Left ventricle myocardium inferior (tissue), 1 donor: ENCODE results near the gene TAF7. TPM values are rescaled to one million over a fixed set of nuclear protein-coding genes. Genes with fewer than 3 reads are reported as not detected.

ENCODE experiments used
- DNase-seq: peaks from one replicate; pipeline ENCODE4 v3.0.0-alpha.2; 2020
- H3K27ac ChIP-seq: fragments of 200-600 bp; replicated peaks from 2 replicates; pipeline ENCODE4 v1.8.0; 2021
- H3K27me3 ChIP-seq: fragments of 200-600 bp; 2 replicates; pipeline ENCODE4 v1.8.0; 2021; ENCODE audit warnings: low read depth
- H3K36me3 ChIP-seq: fragments of 200-600 bp; 2 replicates; pipeline ENCODE4 v1.8.0; 2021
- H3K4me1 ChIP-seq: fragments of 200-600 bp; 2 replicates; pipeline ENCODE4 v1.8.0; 2021
- H3K4me3 ChIP-seq: fragments of 200-600 bp; 2 replicates; pipeline ENCODE4 v1.8.0; 2021; ENCODE audit warnings: mild to moderate bottlenecking, moderate library complexity
- H3K9me3 ChIP-seq: fragments of 200-600 bp; replicated peaks from 2 replicates; pipeline ENCODE4 v1.8.0; 2021
- intact Hi-C: fragments of 100-400 bp; cut with micrococcal nuclease; formaldehyde crosslinking; loops from one replicate; pipeline ENCODE4 v1.11.0; 2022
- total RNA-seq: library from RNA; stranded (reverse); fragmentation: NEBNext Ultra II Directional; extraction: Animal tissue kit (Norgen Biotek cat#: 25700); gene quantifications from one replicate; pipeline ENCODE4 v1.2.1, GENCODE V29; 2021
- TF ChIP-seq, protein P1 (sequence below): fragments of 200-600 bp; IDR thresholded peaks from 2 replicates; pipeline ENCODE4 v1.8.0; 2021; ENCODE audit warnings: antibody characterized with exemption, mild to moderate bottlenecking, borderline replicate concordance
- donor health status: DM: no; HTN: yes; CAD: no; lungs with severe emphysema.

The TAF7 gene
- total RNA-seq, 1 donor from 2014 or later = 108 TPM

DNA sequence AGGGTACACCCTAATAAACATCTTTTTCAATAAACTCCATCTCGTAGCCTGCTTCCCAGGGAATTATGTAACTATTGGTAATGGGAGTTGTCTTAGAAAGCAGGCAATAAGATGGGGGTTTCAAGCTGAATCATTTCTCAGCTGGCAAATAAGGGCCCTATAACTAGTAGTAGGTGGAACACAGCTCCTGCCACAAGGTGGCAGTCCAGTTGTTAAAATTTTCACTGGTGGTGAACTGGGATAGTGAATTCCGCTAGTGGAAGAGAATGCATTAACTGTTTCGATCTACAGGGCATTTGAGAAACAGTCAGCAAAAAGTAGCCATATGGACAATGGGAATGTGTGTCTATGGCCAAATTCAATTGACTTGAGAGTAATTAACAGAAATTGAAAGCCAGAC, 47.7 kb downstream of the TAF7 start:
- no peak for DNase-seq
- Histone ChIP-seq H3K36me3 (peaks cover 21% of the 10 kb centered on the region), H3K9me3 (peaks cover 100% of the 10 kb centered on the region), H3K4me3 (no peak overlapping the region), H3K4me1 (no peaks in the 10 kb centered on the region), H3K27ac (no peak overlapping the region), H3K27me3 (no peaks in the 10 kb centered on the region)
- TF ChIP-seq, protein P1, sequence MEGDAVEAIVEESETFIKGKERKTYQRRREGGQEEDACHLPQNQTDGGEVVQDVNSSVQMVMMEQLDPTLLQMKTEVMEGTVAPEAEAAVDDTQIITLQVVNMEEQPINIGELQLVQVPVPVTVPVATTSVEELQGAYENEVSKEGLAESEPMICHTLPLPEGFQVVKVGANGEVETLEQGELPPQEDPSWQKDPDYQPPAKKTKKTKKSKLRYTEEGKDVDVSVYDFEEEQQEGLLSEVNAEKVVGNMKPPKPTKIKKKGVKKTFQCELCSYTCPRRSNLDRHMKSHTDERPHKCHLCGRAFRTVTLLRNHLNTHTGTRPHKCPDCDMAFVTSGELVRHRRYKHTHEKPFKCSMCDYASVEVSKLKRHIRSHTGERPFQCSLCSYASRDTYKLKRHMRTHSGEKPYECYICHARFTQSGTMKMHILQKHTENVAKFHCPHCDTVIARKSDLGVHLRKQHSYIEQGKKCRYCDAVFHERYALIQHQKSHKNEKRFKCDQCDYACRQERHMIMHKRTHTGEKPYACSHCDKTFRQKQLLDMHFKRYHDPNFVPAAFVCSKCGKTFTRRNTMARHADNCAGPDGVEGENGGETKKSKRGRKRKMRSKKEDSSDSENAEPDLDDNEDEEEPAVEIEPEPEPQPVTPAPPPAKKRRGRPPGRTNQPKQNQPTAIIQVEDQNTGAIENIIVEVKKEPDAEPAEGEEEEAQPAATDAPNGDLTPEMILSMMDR = no peak
- intact Hi-C loops = no loop called here

DNA sequence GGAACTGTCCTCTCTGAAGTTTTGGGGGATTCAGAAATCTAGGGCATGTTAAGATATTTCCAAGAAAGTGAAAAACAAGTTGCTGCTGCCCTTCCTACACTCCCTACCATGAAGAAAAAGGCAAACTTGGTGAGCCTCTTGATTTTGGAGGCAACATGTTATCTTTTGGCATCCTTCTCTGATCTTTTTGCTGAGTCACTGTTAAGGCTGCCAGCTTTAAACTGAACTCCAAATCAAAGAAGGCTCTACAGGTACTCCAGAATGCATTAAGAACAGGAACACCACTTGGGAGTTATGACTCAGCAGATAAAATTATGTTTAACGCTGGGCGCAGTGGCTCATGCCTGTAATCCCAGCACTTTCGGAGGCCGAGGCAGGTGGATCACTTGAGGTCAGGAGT, 51.4 kb downstream of the TAF7 start:
- H3K27me3 ChIP-seq = no peaks in the 10 kb centered on the region
- no peak overlapping the region for H3K27ac ChIP-seq
- intact Hi-C loops = no loop called here
- peaks cover 100% of the 10 kb centered on the region for H3K9me3 ChIP-seq
- peaks cover 38% of the 10 kb centered on the region for H3K36me3 ChIP-seq
- H3K4me3 ChIP-seq = no peak overlapping the region
- no peaks in the 10 kb centered on the region for H3K4me1 ChIP-seq
- TF ChIP-seq, protein P1 = no peak
- no peak for DNase-seq

Other genes starting within 250 kb of the TAF7 start
- 1.1 TPM for gene PCDHB2, start 226.2 kb downstream of the TAF7 start, total RNA-seq
- 0.77 TPM for gene PCDHB3, start 220.3 kb downstream of the TAF7 start, total RNA-seq
- gene PCDHB4, start 199.0 kb downstream of the TAF7 start, total RNA-seq = 0.80 TPM
- 2.3 TPM for gene PCDHB5, start 185.6 kb downstream of the TAF7 start, total RNA-seq
- gene PCDHB6, start 170.7 kb downstream of the TAF7 start, total RNA-seq = 0.14 TPM
- gene PCDHB7, start 148.1 kb downstream of the TAF7 start, total RNA-seq = 0.55 TPM
- 2.1 TPM for gene PCDHB8, start 143.0 kb downstream of the TAF7 start, total RNA-seq
- gene PCDHB16, start 138.4 kb downstream of the TAF7 start, total RNA-seq = 1.4 TPM
- 1.2 TPM for gene PCDHB9, start 133.6 kb downstream of the TAF7 start, total RNA-seq
- gene PCDHB10, start 128.4 kb downstream of the TAF7 start, total RNA-seq = 0.63 TPM
- 0.77 TPM for gene PCDHB11, start 121.2 kb downstream of the TAF7 start, total RNA-seq
- 0.69 TPM for gene PCDHB12, start 112.1 kb downstream of the TAF7 start, total RNA-seq
- 2.5 TPM for gene PCDHB13, start 106.9 kb downstream of the TAF7 start, total RNA-seq
- 1.9 TPM for gene PCDHB14, start 97.4 kb downstream of the TAF7 start, total RNA-seq
- 2.8 TPM for gene PCDHB15, start 75.4 kb downstream of the TAF7 start, total RNA-seq
- gene SLC25A2, start 16.7 kb downstream of the TAF7 start, total RNA-seq = not detected
- gene PCDHGA1, start 9.7 kb upstream of the TAF7 start, total RNA-seq = 3.1 TPM
- gene PCDHGA2, start 18.0 kb upstream of the TAF7 start, total RNA-seq = 7.8 TPM
- 12.2 TPM for gene PCDHGA3, start 23.0 kb upstream of the TAF7 start, total RNA-seq
- 5.7 TPM for gene PCDHGB1, start 29.3 kb upstream of the TAF7 start, total RNA-seq
- gene PCDHGA4, start 34.2 kb upstream of the TAF7 start, total RNA-seq = 7.3 TPM
- gene PCDHGB2, start 39.2 kb upstream of the TAF7 start, total RNA-seq = 8.8 TPM
- 4.9 TPM for gene PCDHGA5, start 43.4 kb upstream of the TAF7 start, total RNA-seq
- gene PCDHGB3, start 49.5 kb upstream of the TAF7 start, total RNA-seq = 6.3 TPM
- gene PCDHGA6, start 53.1 kb upstream of the TAF7 start, total RNA-seq = 5.6 TPM
- gene PCDHGA7, start 62.0 kb upstream of the TAF7 start, total RNA-seq = 5.8 TPM
- 4.2 TPM for gene PCDHGB4, start 66.9 kb upstream of the TAF7 start, total RNA-seq
- gene PCDHGA8, start 71.8 kb upstream of the TAF7 start, total RNA-seq = 8.5 TPM
- gene PCDHGB5, start 77.2 kb upstream of the TAF7 start, total RNA-seq = 6.0 TPM
- 3.9 TPM for gene PCDHGA9, start 82.0 kb upstream of the TAF7 start, total RNA-seq
- gene PCDHGB6, start 87.2 kb upstream of the TAF7 start, total RNA-seq = 5.0 TPM
- 5.0 TPM for gene PCDHGA10, start 92.2 kb upstream of the TAF7 start, total RNA-seq
- 7.9 TPM for gene PCDHGB7, start 96.9 kb upstream of the TAF7 start, total RNA-seq
- 3.8 TPM for gene PCDHGA11, start 100.3 kb upstream of the TAF7 start, total RNA-seq
- gene PCDHGA12, start 109.7 kb upstream of the TAF7 start, total RNA-seq = 4.8 TPM
- 15.6 TPM for gene PCDHGC3, start 155.2 kb upstream of the TAF7 start, total RNA-seq
- gene PCDHGC4, start 164.2 kb upstream of the TAF7 start, total RNA-seq = 1.8 TPM
- 2.9 TPM for gene PCDHGC5, start 168.3 kb upstream of the TAF7 start, total RNA-seq